NB4 (cell line): ENCODE measurements around the gene SCGB3A2.

ENCODE experiments used
- CTCF ChIP-seq: IDR thresholded peaks from one replicate; pipeline ENCODE4 v1.5.1; 2012; ENCODE audit warnings: low read depth, low read length
- POLR2A ChIP-seq: IDR thresholded peaks from 2 replicates; pipeline ENCODE4 v1.6.1; 2011; ENCODE audit warnings: mild to moderate bottlenecking; ENCODE audit not compliant: insufficient read length; ENCODE audit errors: extremely low read depth

- no peak for TF ChIP-seq POLR2A
- no peak for TF ChIP-seq CTCF
Measured at GRCh38 chr5:147893820-147894219, 15.3 kb downstream of the SCGB3A2 start.
